Embryonic facial prominence (tissue), 1 donor: Measurements from ENCODE around the gene FAM184A.
"Not testable (repeated sequence)": the region's sequence is repeated elsewhere in the genome, so short reads cannot be mapped to it uniquely, and the experiment has no call there.

Source experiments
- DNase-seq: peaks from one replicate; pipeline ENCODE4 v3.0.0-alpha.2; 2016; ENCODE audit errors: extremely low spot score

The FAM184A gene

DNA sequence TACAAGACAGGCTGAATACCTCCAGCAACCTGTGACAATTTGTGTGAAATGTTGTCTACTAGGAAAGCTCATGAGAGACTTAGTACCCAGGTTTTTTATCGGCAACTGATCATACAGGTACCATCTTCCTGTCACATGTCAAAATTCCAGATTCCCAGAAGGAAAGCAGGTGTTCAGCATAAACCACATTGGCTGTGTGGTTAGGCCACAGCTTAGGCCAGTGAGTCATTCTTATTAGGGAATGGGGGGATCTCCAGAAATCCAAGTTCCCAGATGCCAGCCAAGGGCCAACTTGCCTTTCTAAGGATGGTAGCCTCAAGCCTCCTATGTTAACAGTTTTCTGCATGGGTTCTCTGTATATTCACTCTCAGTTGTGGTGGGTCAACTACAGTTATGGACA lies 65.9 kb downstream of the FAM184A start:
- DNase-seq, result no peak

DNA sequence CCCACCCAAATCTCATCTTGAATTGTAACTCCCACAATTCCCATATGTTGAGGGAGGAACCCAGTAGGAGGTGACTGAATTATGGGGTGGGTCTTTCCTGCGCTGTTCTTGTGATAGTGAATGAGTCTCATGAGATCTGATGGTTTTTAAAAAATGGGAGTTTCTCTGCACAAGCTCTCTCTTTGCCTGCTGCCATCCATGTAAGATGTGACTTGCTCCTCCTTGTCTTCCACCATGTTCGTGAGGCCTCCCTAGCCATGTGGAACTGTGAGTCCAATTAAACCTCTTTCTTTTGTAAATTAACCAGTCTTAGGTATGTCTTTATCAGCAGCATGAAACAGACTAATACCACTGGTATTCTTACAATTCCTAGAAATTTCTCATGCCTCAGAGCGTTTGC lies 69.2 kb downstream of the FAM184A start:
- not testable (repeated sequence) for DNase-seq

DNA sequence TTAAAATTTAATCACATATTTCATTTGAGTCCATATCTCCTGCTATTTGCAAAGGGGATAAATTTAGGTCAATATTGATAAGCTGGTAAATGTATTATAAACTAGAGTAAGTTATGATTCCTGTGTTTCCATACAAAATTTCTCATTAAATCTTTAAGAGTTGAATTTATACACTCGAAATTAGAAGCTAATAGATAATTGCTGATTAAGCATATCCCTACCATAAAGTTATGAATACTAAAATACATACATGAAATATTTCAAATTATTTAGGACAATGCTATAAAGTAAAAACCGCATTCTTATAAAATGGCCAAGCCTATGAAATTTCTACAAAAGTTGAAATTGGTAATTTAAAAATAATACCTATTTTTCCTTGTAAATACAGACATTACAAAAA lies 71.5 kb downstream of the FAM184A start:
- DNase-seq, result no peak

DNA sequence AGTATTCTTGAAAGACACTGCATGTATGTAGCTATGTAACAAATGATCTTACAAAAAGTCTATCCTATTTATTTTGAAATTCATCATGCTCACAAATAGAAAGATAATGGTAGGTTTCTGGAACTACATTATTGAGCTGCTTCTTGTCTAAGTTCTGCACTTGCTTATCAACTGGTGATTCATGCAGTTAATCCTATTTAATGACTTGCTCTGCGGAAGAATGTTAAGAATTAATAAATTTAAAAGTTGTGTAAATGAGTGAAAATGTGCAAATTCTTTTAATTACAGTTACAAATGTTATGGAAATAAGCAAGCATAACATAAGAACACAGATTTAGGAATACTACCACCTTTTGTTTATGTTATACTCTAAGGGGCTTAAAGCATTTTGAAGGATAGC lies 76.4 kb downstream of the FAM184A start:
- no peak for DNase-seq

DNA sequence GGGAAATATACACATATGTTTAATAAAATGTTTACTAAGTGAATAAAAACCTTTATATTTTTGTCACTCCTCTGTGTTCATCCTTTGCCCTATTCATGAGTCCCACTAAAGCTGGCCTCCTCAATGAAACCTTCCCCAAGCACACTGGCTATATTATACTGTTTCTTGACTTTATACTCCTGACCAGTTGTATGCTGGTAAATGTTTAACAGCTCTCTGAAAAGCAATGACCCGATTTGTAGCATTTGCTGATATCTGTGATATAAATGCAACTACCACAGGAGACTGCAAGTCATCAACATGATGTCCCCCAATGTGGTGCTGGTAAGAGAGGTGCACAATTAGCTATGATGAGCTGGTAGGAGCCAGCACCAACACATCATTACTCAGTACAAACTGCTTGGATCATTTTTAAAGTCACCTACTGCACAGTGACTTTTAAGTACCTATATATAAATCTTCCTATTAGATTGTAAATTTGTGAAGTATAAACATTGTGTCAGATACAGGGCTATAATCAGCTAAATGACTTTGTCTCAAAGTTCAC lies 78.9 kb downstream of the FAM184A start:
- DNase-seq, result no peak

DNA sequence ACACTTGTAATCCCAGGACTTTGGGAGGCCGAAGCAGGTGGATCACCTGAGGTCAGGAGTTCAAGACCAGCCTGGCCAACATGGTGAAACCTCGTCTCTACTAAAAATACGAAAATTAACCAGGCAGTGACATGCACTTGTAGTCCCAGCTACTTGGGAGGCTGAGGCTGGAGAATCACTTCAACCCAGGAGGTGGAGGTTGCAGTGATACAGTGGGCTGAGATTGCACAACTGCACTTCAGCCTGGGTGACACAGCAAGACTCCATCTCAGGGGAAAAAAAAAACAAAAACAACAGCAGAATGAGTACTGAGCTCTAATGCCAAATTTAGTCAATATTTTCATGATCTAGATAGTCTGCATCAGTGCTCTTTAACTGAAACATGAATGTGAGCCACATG lies 81.0 kb downstream of the FAM184A start:
- not testable (repeated sequence) for DNase-seq

DNA sequence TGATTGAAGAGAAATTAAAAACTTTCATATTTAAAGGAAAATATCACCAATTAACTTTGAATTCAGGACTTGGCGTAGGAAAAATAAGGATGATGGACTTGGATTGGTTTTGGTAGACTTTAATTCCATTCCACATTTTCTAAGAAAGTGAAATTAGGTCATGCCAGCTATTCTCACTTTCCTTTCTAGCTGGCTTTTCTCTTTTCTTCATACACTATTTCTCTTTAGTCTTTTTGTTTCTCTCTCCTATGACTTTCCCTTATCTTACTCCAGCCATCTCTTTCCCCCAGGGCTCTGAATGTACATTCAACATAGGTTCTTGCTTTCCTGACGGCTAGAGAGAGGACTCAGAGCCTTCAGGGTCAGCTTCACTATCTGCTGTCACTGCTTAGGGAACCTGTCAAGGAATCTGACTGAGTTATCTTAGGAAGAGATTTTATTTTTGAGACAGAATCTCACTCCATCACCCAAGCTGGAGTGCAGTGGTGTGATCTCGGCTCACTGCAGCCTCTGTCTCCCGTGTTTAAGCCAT lies 82.1 kb downstream of the FAM184A start:
- DNase-seq, result no peak

DNA sequence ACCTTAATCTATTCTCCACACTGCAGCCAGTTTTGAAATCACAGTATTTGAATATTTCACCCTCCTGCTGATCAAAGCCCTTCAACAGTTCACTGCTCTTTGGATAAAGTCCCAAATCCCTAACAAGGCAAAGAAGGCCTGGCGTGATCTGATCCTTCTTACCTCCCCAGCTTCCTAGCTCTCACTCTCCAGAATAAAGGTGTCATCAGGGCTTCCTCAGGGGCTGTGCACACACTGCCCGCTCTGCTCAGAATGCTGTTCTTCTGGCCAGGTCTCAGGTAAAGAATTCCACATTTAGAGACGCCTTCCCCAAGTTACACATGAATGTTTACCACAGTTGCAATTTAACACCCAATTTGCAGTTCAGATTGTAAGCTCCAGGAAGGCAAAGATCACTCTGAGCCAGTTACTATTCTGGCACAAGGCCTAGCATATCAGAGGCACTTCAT lies 84.6 kb downstream of the FAM184A start:
- no peak for DNase-seq

DNA sequence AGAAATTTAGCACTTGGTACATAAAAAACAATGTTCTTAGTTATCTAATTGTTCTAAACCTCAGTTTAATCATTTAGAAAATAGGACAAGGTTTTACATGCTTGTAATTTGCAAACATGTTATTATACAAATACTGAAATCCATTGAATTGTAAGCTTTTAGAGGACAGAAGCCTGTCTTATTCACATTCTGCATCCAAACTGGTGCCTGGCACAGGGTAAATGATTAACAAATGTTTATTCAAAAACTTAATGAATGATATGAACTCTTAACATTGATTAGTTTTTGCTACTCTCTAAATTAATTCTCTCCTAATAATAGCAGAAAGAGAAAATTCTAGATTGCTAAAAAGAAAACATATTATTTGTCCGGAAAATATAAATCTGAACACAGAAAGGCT lies 85.1 kb downstream of the FAM184A start:
- no peak for DNase-seq

DNA sequence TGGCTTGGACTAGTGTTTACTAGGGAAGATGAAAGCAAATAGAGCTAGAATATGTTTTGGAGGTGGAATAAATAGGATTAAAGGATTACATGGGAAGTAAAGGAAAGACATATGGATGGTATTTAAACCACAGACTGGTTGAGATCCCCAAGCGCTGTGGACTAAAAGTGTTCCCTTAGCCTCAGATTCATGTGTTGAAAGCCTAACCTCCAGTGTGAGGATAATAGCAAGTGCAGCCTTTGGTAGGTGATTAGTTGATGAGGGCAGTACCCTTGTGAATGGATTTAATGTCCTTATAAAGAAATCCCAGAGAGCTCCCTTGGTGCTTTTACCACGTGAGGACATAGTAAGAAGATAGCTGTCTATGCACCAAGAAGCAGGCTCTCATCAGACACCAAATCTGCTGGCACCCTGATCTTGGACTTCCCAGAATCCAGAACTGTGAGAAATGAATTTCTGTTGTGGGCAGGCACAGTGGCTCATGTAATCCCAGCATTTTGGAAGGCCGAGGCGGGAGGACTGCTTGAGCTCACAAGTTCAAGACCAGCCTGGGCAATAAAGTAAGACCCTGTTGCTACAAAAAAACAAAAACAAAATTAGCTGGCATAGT lies 86.2 kb downstream of the FAM184A start:
- no peak for DNase-seq

DNA sequence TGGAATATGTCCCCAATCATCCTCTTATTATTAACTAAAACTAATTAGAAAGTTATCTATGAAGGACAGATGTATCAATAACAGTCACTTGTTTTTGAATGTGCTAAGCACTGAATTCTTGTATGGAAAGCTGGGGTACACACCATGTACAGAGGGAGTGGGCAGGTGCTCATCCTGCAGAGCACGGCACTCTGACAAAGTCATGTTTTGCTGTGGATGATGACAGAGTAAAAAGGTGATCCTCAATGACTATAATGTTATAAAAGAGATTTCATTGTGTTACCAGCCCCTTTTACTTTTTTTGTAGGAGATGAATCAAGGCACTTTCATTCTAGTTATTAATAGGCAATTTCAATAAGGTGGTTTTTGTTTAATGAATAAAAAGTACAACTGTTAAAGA lies 92.2 kb downstream of the FAM184A start:
- DNase-seq, result no peak

DNA sequence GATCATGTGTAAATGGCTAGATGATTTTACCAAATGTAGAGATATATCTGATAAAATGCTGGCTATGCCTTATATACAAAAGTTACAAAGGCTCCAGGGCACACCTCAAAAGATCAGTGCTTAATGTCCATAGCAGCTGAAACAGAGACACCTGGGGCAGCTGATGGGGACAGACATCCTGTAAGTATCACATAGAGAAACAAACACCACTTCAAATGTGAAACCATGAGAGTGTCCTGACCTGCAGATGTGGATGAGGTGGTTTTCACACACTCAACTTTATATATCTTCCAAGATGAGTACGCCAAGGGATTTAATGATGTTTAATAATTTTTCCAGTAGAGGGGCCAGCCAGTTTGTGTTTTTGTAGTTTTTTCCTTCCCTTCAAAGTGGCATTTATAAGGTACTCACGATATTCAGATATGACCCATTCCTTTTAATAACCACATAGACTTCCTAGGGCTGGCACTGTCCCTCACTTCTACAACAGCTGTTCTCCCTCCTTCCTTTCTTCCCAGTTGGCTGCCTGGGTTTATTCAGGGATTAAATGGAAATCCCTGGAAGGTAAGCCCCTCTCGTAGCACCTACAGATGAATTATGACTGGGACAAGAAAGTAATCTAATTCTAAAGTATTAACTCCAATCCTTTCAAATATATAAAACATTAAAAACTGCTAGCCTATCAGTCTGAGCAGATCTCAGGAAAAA lies 93.2 kb downstream of the FAM184A start:
- no peak for DNase-seq

DNA sequence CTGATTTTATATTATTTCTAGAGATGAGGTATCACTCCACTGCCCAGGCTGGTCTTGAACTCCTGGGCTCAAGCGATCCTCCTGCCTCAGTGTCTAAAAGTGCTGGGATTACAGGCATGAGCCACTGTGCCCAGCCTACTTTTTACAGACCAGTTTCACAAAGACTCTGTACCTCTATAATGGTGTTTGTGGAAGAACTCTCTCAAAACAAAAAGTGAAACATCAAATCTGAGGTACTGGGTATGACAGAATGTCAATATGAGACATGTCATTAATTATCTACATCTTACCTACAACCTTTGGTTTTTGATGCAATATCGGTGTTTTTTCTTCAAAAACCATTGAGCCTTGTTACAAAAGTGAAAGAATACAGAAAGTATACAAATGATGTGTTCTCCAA lies 94.1 kb downstream of the FAM184A start:
- DNase-seq, result no peak

DNA sequence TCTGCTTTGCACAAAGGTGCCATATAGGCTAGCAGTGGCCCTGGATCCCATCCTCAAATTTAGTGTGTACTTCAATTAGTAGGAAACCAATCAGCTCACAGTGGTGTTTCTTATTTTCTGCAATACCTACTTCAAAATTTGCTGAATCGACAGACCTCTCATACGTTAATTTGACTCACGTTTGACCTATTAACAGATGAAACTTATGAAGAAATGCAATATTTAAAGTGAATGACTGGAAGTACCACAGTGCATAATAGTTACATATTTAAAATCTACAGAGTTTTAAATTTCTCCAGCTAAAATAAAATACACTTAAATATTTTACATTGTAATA lies 95.9 kb downstream of the FAM184A start:
- DNase-seq, result no peak

DNA sequence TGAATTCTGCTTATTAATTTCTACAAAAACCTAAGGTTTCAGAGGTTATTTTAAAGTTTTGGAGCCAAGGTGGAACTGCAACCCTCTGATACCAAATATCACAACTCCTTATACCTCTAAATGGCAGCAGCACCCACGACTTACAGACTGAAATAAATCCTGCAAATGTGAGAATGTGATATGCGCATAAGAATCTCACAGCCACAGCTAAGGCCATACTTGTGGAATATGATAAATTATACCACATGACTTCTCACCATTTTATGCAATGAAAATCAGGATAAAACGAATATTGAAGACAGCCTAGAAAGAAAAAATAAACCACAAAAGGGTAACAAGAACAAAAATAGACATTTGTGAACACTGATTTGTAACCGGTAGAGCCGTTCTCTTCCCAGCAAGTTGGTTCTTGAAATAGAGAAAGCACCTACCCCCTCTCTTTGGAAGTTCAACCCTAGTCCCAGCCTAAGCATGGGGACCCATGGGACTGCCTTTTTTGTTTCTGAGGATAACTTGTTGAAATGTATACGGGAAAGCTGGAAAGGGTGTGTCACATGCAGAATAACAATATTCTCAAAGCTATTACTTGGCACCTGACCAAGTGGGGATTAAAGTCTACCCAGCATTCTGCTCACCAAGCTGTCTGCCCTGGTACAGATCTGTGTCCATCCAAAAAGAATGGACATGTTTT lies 96.4 kb downstream of the FAM184A start:
- no peak for DNase-seq

DNA sequence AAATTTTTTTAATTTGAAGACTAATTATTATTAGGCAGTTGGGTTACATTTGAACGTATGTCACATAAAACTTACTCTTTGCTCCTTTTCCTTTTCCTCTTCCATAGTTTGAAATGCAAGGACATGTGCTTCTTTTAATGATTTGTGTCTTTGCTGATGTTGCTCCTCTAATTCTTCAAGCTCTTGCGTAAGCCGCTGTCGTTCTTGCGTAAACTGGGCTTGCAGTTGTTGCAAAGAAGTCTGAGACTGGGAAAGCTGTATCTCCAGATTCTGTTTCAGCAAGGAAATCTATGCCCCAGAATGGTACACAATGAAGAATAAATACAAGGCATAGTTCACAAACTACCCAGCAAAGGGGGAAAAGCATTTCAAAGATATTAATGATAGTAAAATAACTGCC lies 98.4 kb downstream of the FAM184A start:
- no peak for DNase-seq

DNA sequence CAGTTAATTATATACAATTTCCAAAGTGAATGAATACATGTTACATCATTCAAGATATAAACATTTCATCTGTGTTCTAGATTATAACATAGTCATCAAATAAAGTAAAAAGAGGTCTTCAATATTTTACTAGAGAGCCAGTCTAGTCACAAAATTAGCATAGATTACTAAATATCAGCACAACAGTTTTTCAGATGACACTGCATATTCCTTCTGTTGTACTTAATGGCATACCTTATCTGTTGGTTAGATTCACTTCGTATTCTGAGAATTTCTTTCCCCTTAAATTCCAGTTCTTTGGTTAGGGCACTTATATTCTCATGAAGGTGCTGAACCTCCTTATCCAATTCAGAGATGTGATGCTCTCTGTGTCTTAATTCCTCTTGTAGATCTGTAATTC lies 103.7 kb downstream of the FAM184A start:
- no peak for DNase-seq

DNA sequence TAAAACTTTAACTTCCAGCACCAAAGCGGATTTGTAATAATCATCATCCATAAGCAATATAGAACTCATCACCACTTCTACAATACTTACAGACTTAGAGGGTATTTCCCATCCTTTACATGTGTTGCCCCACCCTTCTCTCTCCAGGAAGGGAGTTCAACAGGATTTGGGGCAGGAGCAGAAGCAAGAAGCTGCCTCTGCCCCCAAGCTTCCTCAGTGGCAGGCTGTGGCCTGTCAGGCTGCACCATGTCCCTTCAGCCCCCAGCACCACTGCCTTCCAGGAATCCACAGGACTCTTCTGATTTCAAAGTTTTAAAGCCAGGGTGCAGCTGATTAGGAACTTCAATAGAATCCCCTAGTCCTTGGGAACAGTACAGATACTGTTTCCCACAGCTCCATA lies 106.8 kb downstream of the FAM184A start:
- DNase-seq, result no peak

DNA sequence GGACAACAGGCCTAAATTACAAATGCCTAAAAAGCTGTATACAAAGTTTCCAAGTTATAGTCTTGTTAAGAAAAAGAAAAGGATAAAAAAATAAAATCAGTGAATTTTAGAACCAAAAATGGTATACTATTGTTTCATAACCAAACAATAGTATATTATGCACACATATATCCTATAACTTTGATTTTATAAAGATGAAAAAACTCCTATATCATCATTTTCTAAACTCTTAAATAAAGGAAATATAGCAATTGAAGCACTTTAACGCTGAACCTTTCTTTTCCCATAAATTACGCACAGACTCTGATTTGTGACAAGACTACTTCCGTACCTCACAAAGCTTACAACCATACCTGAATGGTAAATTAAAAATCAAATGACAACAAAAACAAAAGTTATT lies 107.6 kb downstream of the FAM184A start:
- no peak for DNase-seq

DNA sequence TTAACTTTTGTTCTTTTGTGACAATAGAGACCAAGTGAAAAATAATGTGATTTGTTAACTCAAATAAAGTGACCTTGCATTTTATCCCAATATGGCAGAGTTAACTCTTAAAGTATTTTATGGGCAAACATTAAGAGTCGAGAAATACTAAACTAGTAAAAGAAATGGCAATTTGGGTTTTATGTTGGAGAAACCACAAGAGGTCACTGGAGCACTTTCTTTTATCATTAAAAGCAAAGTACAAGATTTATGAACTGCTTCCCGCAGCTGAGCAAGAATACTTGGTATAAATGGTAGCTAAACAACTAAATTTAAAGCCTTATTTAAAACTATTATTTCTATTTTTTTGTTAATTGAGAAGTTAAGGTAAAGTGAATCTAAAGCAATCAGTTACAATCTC lies 110.0 kb downstream of the FAM184A start:
- DNase-seq, result peak; percentile 33

DNA sequence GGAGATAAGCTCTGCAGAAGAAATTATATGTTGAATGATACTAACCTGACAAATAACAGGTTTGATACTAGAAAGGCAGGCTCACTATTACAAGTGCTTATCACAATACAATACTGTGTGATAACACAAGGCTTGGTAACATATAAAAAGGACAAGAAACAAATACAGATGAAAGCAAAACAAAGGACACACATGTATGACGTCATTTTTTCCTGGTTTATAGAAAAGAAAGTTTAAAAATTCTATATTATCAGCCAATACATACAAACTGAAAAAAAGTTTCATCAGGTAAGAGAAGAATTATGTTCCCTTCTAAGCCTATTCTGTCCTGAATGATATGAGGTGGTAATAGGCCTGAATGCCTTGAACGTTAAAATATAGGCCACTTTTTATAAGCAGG lies 111.2 kb downstream of the FAM184A start:
- no peak for DNase-seq

DNA sequence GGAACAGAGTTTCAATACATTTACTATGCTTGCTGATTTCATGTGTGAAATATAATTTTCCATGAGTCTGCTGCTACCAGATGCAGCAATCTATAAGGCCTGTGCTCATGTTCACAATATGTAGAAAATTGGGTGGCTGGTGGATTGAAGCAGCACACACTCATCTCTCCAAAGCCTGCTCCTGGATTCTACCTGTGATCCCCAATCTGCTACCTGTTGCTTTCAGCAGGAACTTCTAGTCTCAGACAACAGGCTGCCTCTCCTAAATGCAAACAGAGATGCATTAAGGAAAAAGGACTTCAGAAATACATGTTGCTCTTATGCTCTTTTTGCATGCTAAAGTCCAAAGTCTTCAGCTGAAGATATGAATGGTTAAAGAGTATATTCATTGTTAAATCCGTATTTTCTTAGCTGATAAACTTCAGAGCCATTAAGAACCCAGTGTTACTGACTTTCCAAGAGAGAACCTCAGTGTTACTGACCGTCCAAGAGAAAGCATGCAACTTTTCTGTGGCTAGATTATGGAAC lies 112.6 kb downstream of the FAM184A start:
- no peak for DNase-seq

DNA sequence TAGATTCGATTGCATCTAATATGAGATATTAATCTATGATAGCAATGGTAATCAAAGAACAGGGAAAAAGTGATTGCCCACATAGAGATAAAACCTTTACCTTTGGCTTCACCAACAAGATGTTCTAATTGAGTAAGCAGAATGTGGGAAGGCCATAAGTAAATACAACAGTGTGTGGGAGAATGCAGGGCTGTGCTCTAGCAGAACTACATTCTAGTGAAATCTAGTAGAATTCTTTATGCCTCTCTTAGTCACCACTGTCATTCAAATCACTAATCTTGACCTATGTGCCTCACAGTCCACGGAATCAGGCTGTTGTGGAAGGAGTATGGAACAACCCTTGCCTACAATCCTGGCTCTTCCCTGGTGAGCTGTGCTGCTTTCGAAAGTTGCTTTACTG lies 113.1 kb downstream of the FAM184A start:
- no peak for DNase-seq
